Measurements from ENCODE around the gene CENPV. TPM values are rescaled to one million over a fixed set of nuclear protein-coding genes. Genes with fewer than 3 reads are reported as not detected.
"Not testable (repeated sequence)": the region's sequence is repeated elsewhere in the genome, so short reads cannot be mapped to it uniquely, and the experiment has no call there.

Gene CENPV
- total RNA-seq, 2 donors from 2014 or later = 13.7 to 77.8 TPM

GRCh38 chr17:16301963-16302855, 51.1 kb downstream of the CENPV start:
- ATAC-seq (no peak), DNase-seq (no peak)
- H3K36me3 ChIP-seq (replicated peaks in 1 of 2; ENCODE audit: insufficient read depth in 1 of 2, low read depth in 2 of 2) = no peaks in the 10 kb centered on the region
- intact Hi-C loops (cut with DNase I) = no loop called here
- H3K27ac ChIP-seq = no peak overlapping the region
- TF ChIP-seq POLR2A (IDR thresholded peaks at IDR 0.05) = no peak
- no peaks in the 10 kb centered on the region for H3K27me3 ChIP-seq
- WGBS, 2 donors = 94% methylated on average over 13 of the region's 13 CpGs
- no peaks in the 10 kb centered on the region for H3K9me3 ChIP-seq
- H3K4me3 ChIP-seq = no peak overlapping the region
- peaks cover 18% of the 10 kb centered on the region for H3K4me1 ChIP-seq

- Histone ChIP-seq H3K36me3 (replicated peaks in 1 of 2; ENCODE audit: insufficient read depth in 1 of 2, low read depth in 2 of 2) (no peaks in the 10 kb centered on the region), H3K4me1 (peaks cover 22% of the 10 kb centered on the region), H3K27ac (no peak overlapping the region), H3K27me3 (no peaks in the 10 kb centered on the region), H3K4me3 (no peak overlapping the region), H3K9me3 (no peaks in the 10 kb centered on the region)
- TF ChIP-seq POLR2A (IDR thresholded peaks at IDR 0.05) = no peak
- TF ChIP-seq CTCF (IDR thresholded peaks at IDR 0.05) = no peak
- 94 to 98% methylated on average over 3 of the region's 3 CpGs for WGBS, 2 donors
- no peak for DNase-seq
- ATAC-seq = no peak
- intact Hi-C loops (cut with DNase I) = no loop called here
Observed at GRCh38 chr17:16300554-16300953, 52.7 kb downstream of the CENPV start.

GRCh38 chr17:16298140-16298662, 55.1 kb downstream of the CENPV start:
- TF ChIP-seq CTCF (IDR thresholded peaks at IDR 0.05) (no peak), POLR2A (IDR thresholded peaks at IDR 0.05) (no peak)
- intact Hi-C loops (cut with DNase I) = no loop called here
- DNase-seq = peak in 1 of 4 donors; percentile 15
- Histone ChIP-seq H3K27ac (peak overlapping the region in 3 of 4 donors; percentile 10 to 40 (median 37)), H3K27me3 (no peaks in the 10 kb centered on the region), H3K36me3 (replicated peaks in 1 of 2; ENCODE audit: insufficient read depth in 1 of 2, low read depth in 2 of 2) (no peaks in the 10 kb centered on the region), H3K4me1 (peaks cover 22% of the 10 kb centered on the region), H3K9me3 (no peaks in the 10 kb centered on the region), H3K4me3 (no peak overlapping the region)
- 18 to 32% methylated on average over 1 of the region's 1 CpG for WGBS, 2 donors
- no peak for ATAC-seq

GRCh38 chr17:16297367-16298139, 55.7 kb downstream of the CENPV start:
- Histone ChIP-seq H3K4me3 (no peak overlapping the region), H3K9me3 (no peaks in the 10 kb centered on the region), H3K27me3 (no peaks in the 10 kb centered on the region), H3K4me1 (peaks cover 22% of the 10 kb centered on the region), H3K27ac (peak overlapping the region in 3 of 4 donors; percentile 10 to 40 (median 37)), H3K36me3 (replicated peaks in 1 of 2; ENCODE audit: insufficient read depth in 1 of 2, low read depth in 2 of 2) (no peaks in the 10 kb centered on the region)
- intact Hi-C loops (cut with DNase I) = no loop called here
- DNase-seq (peak in 2 of 4 donors; percentile 18 to 35), ATAC-seq (no peak)
- WGBS, 2 donors = 30 to 38% methylated on average over 5 to 11 of the region's 11 CpGs
- TF ChIP-seq POLR2A (IDR thresholded peaks at IDR 0.05) = no peak
- no peak for TF ChIP-seq CTCF (IDR thresholded peaks at IDR 0.05)

- ATAC-seq; intact Hi-C loops (cut with DNase I); H3K27me3 ChIP-seq; H3K9me3 ChIP-seq; H3K4me3 ChIP-seq; DNase-seq; H3K27ac ChIP-seq; H3K36me3 ChIP-seq (replicated peaks in 1 of 2; ENCODE audit: insufficient read depth in 1 of 2, low read depth in 2 of 2): not testable (repeated sequence)
- WGBS, 2 donors = 95 to 98% methylated on average over 2 to 3 of the region's 3 CpGs
- H3K4me1 ChIP-seq = peaks cover 22% of the 10 kb centered on the region
Observed at GRCh38 chr17:16296072-16296471, 57.2 kb downstream of the CENPV start.
